Activated T-helper 9 cell treated with anti-CD3 and anti-CD28 coated beads, Interleukin-2, amount 50 U/mL, for 16 hours (primary cell): ENCODE results near the gene CLIC4.
"Not testable (repeated sequence)": the region's sequence is repeated elsewhere in the genome, so short reads cannot be mapped to it uniquely, and the experiment has no call there.

Experiments
- DNase-seq: peaks from one replicate; pipeline ENCODE4 v3.0.0-alpha.2; 2020; ENCODE audit warnings: low read depth

CLIC4 gene

GRCh38 chr1:24744911-24745710 is at the start of gene CLIC4:
Gene CLIC4, plus strand, starts transcription at chr1:24745447. Its CDS starts 107 bp downstream, at chr1:24745554.
- DNase-seq: peak; percentile 100

GRCh38 chr1:24696041-24696755 is 49.0 kb upstream of the CLIC4 start:
- DNase-seq: no peak

- DNase-seq: no peak
These were observed 48.4 kb upstream of the CLIC4 start for GRCh38 chr1:24696756-24697330.

GRCh38 chr1:24697453-24698001 is 47.7 kb upstream of the CLIC4 start:
- DNase-seq: not testable (repeated sequence)

- not testable (repeated sequence) for DNase-seq
These were observed 46.9 kb upstream of the CLIC4 start for GRCh38 chr1:24698326-24698725.

GRCh38 chr1:24699628-24700027 is 45.6 kb upstream of the CLIC4 start:
- no peak for DNase-seq

- DNase-seq: no peak
These were observed 42.5 kb upstream of the CLIC4 start for GRCh38 chr1:24702511-24703293.

GRCh38 chr1:24704411-24705259 is 40.6 kb upstream of the CLIC4 start:
- no peak for DNase-seq

GRCh38 chr1:24705260-24706073 is 39.8 kb upstream of the CLIC4 start:
- no peak for DNase-seq

- DNase-seq: not testable (repeated sequence)
These were observed 39.2 kb upstream of the CLIC4 start for GRCh38 chr1:24706074-24706389.

- no peak for DNase-seq
These were observed 37.6 kb upstream of the CLIC4 start for GRCh38 chr1:24707687-24708086.

- DNase-seq: no peak
These were observed 36.3 kb upstream of the CLIC4 start for GRCh38 chr1:24708938-24709337.

GRCh38 chr1:24709791-24710441 is 35.3 kb upstream of the CLIC4 start:
- no peak for DNase-seq

- DNase-seq: no peak
These were observed 33.9 kb upstream of the CLIC4 start for GRCh38 chr1:24711329-24711728.

- no peak for DNase-seq
These were observed 32.1 kb upstream of the CLIC4 start for GRCh38 chr1:24713176-24713575.

GRCh38 chr1:24713736-24714135 is 31.5 kb upstream of the CLIC4 start:
- no peak for DNase-seq

GRCh38 chr1:24714859-24715520 is 30.3 kb upstream of the CLIC4 start:
- DNase-seq: no peak

- no peak for DNase-seq
These were observed 29.6 kb upstream of the CLIC4 start for GRCh38 chr1:24715658-24716057.
